SU-DHL-6 (cell line): Measurements from ENCODE around the gene PLCB1.

Experiments used
- H2AFZ ChIP-seq: fragments of 200-600 bp; sonication (generic); 2 replicates; pipeline ENCODE4 v1.6.1; 2014; ENCODE audit warnings: low read depth, mild to moderate bottlenecking, moderate library complexity, mixed read lengths, antibody characterized with exemption, low read length; ENCODE audit not compliant: severe bottlenecking
- H3F3A ChIP-seq: fragments of 200-600 bp; shearing (Covaris generic); 2 replicates; pipeline ENCODE4 v1.6.0; 2016; ENCODE audit warnings: antibody characterized with exemption, mild to moderate bottlenecking; ENCODE audit not compliant: insufficient read depth
- H3K27ac ChIP-seq: fragments of 200-600 bp; sonication (generic); 2 replicates; pipeline ENCODE4 v1.5.1; 2016; ENCODE audit warnings: low read depth, mild to moderate bottlenecking, low read length, moderate library complexity, mixed read lengths
- H3K27me3 ChIP-seq: fragments of 200-600 bp; sonication (generic), shearing (Covaris generic); 2 replicates; pipeline ENCODE4 v1.6.0; 2014; ENCODE audit warnings: mild to moderate bottlenecking, low read length
- H3K36me3 ChIP-seq: fragments of 200-600 bp; sonication (generic); 2 replicates; pipeline ENCODE4 v1.6.1; 2014; ENCODE audit warnings: mild to moderate bottlenecking, low read length, mixed read lengths
- H3K4me2 ChIP-seq: fragments of 300-600, 200-600 bp; shearing (Covaris generic), sonication (generic); 2 replicates; pipeline ENCODE4 v1.6.0; 2014; ENCODE audit warnings: low read length, low read depth, mild to moderate bottlenecking; ENCODE audit not compliant: poor library complexity, severe bottlenecking
- H3K4me3 ChIP-seq: fragments of 200-600 bp; sonication (generic); 2 replicates; pipeline ENCODE4 v1.5.1; 2014; ENCODE audit warnings: antibody characterized with exemption, low read length, mild to moderate bottlenecking, mixed read lengths; ENCODE audit not compliant: insufficient read depth, poor library complexity, severe bottlenecking
- H3K79me2 ChIP-seq: fragments of 200-600 bp; sonication (generic); 2 replicates; pipeline ENCODE4 v1.6.1; 2014; ENCODE audit warnings: mild to moderate bottlenecking, low read length, moderate library complexity; ENCODE audit not compliant: insufficient read depth
- H3K9ac ChIP-seq: fragments of 200-600 bp; sonication (generic); 2 replicates; pipeline ENCODE4 v1.7.0; 2014; ENCODE audit warnings: mild to moderate bottlenecking, low read length
- H3K9me2 ChIP-seq: fragments of 200-600 bp; sonication (generic); replicated peaks from 2 replicates; pipeline ENCODE4 v1.6.1; 2014; ENCODE audit warnings: low read length; ENCODE audit not compliant: insufficient read depth
- H3K9me3 ChIP-seq: fragments of 200-600 bp; sonication (generic); 2 replicates; pipeline ENCODE4 v1.6.1; 2014; ENCODE audit warnings: low read length, mixed read lengths; ENCODE audit not compliant: insufficient read depth
- H4K20me1 ChIP-seq: fragments of 200-600 bp; sonication (generic); 2 replicates; pipeline ENCODE4 v1.6.1; 2014; ENCODE audit warnings: low read depth, mild to moderate bottlenecking, antibody characterized with exemption, low read length, moderate library complexity, mixed read lengths
- EZH2phosphoT487 ChIP-seq: fragments of 200-600 bp; sonication (generic), shearing (Covaris generic); conservative IDR thresholded peaks from 2 replicates; pipeline ENCODE4 v1.6.1; 2018; ENCODE audit warnings: mild to moderate bottlenecking, antibody characterized with exemption, low read length, moderate library complexity, mixed read lengths
- TF ChIP-seq, protein P1 (sequence below): fragments of 200-600 bp; sonication (generic); IDR thresholded peaks from one replicate; pipeline ENCODE4 v1.5.1; 2017; ENCODE audit warnings: antibody characterized with exemption, mild to moderate bottlenecking, low read length, moderate library complexity; ENCODE audit not compliant: insufficient read depth, poor library complexity, severe bottlenecking

PLCB1 gene

DNA sequence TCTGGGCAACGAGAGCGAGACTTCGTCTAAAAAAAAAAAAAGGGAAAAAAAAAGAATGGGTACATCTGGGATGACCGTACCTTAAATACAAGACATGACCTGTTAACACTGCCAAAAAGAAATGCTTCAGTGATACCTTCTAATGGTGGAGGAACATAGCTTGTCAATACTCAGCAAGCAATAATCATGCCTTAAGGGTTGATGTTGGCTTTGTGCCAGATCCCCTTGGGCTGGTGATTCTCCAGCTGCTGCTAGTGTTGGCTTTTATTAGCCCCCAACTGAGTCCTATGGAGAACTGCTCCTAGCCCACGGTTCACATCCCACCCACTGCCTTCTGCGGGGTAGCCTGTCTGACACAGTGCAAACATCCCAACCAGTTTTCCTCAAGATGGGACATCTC lies 134.9 kb downstream of the PLCB1 start:
- Histone ChIP-seq H4K20me1 (no peaks in the 10 kb centered on the region), H3K4me3 (no peak overlapping the region), H3F3A (no peaks in the 10 kb centered on the region), H3K79me2 (no peaks in the 10 kb centered on the region), H3K9me2 (no peaks in the 10 kb centered on the region), H3K36me3 (no peaks in the 10 kb centered on the region), H2AFZ (no peak overlapping the region), H3K27ac (no peak overlapping the region), H3K4me2 (no peak overlapping the region), H3K9me3 (no peaks in the 10 kb centered on the region), H3K9ac (no peak overlapping the region), H3K27me3 (no peaks in the 10 kb centered on the region)
- TF ChIP-seq EZH2phosphoT487, result no peak
- TF ChIP-seq, protein P1, sequence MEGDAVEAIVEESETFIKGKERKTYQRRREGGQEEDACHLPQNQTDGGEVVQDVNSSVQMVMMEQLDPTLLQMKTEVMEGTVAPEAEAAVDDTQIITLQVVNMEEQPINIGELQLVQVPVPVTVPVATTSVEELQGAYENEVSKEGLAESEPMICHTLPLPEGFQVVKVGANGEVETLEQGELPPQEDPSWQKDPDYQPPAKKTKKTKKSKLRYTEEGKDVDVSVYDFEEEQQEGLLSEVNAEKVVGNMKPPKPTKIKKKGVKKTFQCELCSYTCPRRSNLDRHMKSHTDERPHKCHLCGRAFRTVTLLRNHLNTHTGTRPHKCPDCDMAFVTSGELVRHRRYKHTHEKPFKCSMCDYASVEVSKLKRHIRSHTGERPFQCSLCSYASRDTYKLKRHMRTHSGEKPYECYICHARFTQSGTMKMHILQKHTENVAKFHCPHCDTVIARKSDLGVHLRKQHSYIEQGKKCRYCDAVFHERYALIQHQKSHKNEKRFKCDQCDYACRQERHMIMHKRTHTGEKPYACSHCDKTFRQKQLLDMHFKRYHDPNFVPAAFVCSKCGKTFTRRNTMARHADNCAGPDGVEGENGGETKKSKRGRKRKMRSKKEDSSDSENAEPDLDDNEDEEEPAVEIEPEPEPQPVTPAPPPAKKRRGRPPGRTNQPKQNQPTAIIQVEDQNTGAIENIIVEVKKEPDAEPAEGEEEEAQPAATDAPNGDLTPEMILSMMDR, result no peak

DNA sequence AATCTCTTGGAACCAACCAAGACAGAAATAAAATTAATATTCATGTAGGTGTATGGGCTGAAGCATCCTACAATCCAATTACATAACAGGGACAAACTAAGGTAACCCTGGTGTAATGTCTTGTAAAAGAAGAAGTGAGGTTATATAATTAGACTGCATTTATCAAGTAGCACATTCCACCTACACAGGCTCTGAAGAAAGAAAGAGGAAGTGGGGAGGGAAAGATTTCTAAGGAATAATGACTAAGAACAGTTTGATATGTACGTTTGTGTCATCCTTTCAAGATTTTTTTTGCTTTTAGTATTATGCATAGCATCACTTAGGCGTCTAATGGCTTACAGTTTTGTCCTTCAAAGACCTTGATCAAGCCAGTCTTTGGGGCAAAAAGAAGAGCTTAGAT lies 139.7 kb downstream of the PLCB1 start:
- no peaks in the 10 kb centered on the region for H3K36me3 ChIP-seq
- H4K20me1 ChIP-seq, result no peaks in the 10 kb centered on the region
- no peaks in the 10 kb centered on the region for H3K9me3 ChIP-seq
- H2AFZ ChIP-seq, result no peak overlapping the region
- no peak overlapping the region for H3K4me3 ChIP-seq
- H3K27me3 ChIP-seq, result no peaks in the 10 kb centered on the region
- no peak overlapping the region for H3K9ac ChIP-seq
- H3K79me2 ChIP-seq, result no peaks in the 10 kb centered on the region
- no peaks in the 10 kb centered on the region for H3F3A ChIP-seq
- no peak overlapping the region for H3K27ac ChIP-seq
- H3K4me2 ChIP-seq, result no peak overlapping the region
- no peak for TF ChIP-seq EZH2phosphoT487
- TF ChIP-seq, protein P1, result no peak
- no peaks in the 10 kb centered on the region for H3K9me2 ChIP-seq

DNA sequence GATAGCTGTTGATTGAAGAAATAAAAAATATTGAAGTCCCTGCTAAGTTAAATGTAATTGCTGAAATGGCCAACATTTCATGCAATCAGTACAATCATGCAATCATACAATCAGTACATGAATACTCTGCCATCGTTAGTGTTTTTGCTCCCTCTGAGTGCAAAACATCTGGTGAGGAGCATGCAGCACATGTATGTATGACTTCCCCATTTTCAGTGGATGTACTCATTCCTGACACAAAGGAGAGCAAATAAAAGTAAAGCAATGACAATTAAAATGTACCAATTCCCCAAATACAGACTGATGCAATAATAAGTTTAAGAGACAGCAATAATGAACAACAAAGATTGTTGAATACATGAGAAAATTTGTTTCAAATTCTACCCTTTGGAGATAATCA lies 140.7 kb downstream of the PLCB1 start:
- Histone ChIP-seq H3K4me2 (no peak overlapping the region), H3K9me2 (no peaks in the 10 kb centered on the region), H3K27me3 (no peaks in the 10 kb centered on the region), H3K36me3 (no peaks in the 10 kb centered on the region), H3K79me2 (no peaks in the 10 kb centered on the region), H3K27ac (no peak overlapping the region), H2AFZ (no peak overlapping the region), H3K4me3 (no peak overlapping the region), H4K20me1 (no peaks in the 10 kb centered on the region), H3K9me3 (no peaks in the 10 kb centered on the region), H3K9ac (no peak overlapping the region), H3F3A (no peaks in the 10 kb centered on the region)
- TF ChIP-seq, protein P1, result no peak
- TF ChIP-seq EZH2phosphoT487, result no peak
